SU-DHL-6 (cell line): ENCODE results near the gene MB.

Experiments used
- H2AFZ ChIP-seq: fragments of 200-600 bp; sonication (generic); 2 replicates; pipeline ENCODE4 v1.6.1; 2014; ENCODE audit warnings: low read depth, mild to moderate bottlenecking, moderate library complexity, mixed read lengths, antibody characterized with exemption, low read length; ENCODE audit not compliant: severe bottlenecking
- H3F3A ChIP-seq: fragments of 200-600 bp; shearing (Covaris generic); 2 replicates; pipeline ENCODE4 v1.6.0; 2016; ENCODE audit warnings: antibody characterized with exemption, mild to moderate bottlenecking; ENCODE audit not compliant: insufficient read depth
- H3K27ac ChIP-seq: fragments of 200-600 bp; sonication (generic); 2 replicates; pipeline ENCODE4 v1.5.1; 2016; ENCODE audit warnings: low read depth, mild to moderate bottlenecking, low read length, moderate library complexity, mixed read lengths
- H3K27me3 ChIP-seq: fragments of 200-600 bp; sonication (generic), shearing (Covaris generic); 2 replicates; pipeline ENCODE4 v1.6.0; 2014; ENCODE audit warnings: mild to moderate bottlenecking, low read length
- H3K36me3 ChIP-seq: fragments of 200-600 bp; sonication (generic); 2 replicates; pipeline ENCODE4 v1.6.1; 2014; ENCODE audit warnings: mild to moderate bottlenecking, low read length, mixed read lengths
- H3K4me2 ChIP-seq: fragments of 300-600, 200-600 bp; shearing (Covaris generic), sonication (generic); 2 replicates; pipeline ENCODE4 v1.6.0; 2014; ENCODE audit warnings: low read length, low read depth, mild to moderate bottlenecking; ENCODE audit not compliant: poor library complexity, severe bottlenecking
- H3K4me3 ChIP-seq: fragments of 200-600 bp; sonication (generic); 2 replicates; pipeline ENCODE4 v1.5.1; 2014; ENCODE audit warnings: antibody characterized with exemption, low read length, mild to moderate bottlenecking, mixed read lengths; ENCODE audit not compliant: insufficient read depth, poor library complexity, severe bottlenecking
- H3K79me2 ChIP-seq: fragments of 200-600 bp; sonication (generic); 2 replicates; pipeline ENCODE4 v1.6.1; 2014; ENCODE audit warnings: mild to moderate bottlenecking, low read length, moderate library complexity; ENCODE audit not compliant: insufficient read depth
- H3K9ac ChIP-seq: fragments of 200-600 bp; sonication (generic); 2 replicates; pipeline ENCODE4 v1.7.0; 2014; ENCODE audit warnings: mild to moderate bottlenecking, low read length
- H3K9me2 ChIP-seq: fragments of 200-600 bp; sonication (generic); replicated peaks from 2 replicates; pipeline ENCODE4 v1.6.1; 2014; ENCODE audit warnings: low read length; ENCODE audit not compliant: insufficient read depth
- H3K9me3 ChIP-seq: fragments of 200-600 bp; sonication (generic); 2 replicates; pipeline ENCODE4 v1.6.1; 2014; ENCODE audit warnings: low read length, mixed read lengths; ENCODE audit not compliant: insufficient read depth
- H4K20me1 ChIP-seq: fragments of 200-600 bp; sonication (generic); 2 replicates; pipeline ENCODE4 v1.6.1; 2014; ENCODE audit warnings: low read depth, mild to moderate bottlenecking, antibody characterized with exemption, low read length, moderate library complexity, mixed read lengths
- EZH2phosphoT487 ChIP-seq: fragments of 200-600 bp; sonication (generic), shearing (Covaris generic); conservative IDR thresholded peaks from 2 replicates; pipeline ENCODE4 v1.6.1; 2018; ENCODE audit warnings: mild to moderate bottlenecking, antibody characterized with exemption, low read length, moderate library complexity, mixed read lengths
- TF ChIP-seq, protein P1 (sequence below): fragments of 200-600 bp; sonication (generic); IDR thresholded peaks from one replicate; pipeline ENCODE4 v1.5.1; 2017; ENCODE audit warnings: antibody characterized with exemption, mild to moderate bottlenecking, low read length, moderate library complexity; ENCODE audit not compliant: insufficient read depth, poor library complexity, severe bottlenecking

The MB gene

DNA sequence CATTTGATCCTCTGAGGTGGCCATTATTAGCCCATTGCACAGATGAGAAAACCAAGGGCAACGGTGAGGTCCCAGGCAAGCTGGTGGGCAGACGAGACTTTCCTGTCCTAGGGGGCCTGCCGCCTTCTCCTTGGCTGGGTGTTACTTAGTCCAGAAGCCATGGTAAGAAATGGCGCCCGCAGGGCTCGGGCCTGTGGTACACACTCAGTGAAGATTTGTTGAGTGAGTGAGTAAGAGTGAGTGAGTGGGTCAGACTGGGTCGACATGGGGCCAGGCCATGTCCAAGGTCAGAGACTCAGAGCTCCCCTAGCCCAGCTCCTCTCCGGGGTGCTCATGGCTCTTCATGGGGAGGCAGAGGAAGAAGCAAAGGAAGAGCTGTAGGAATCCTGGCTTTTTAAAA is 40.5 kb downstream of the MB start:
- no peaks in the 10 kb centered on the region for H3K27me3 ChIP-seq
- no peaks in the 10 kb centered on the region for H3K9me2 ChIP-seq
- TF ChIP-seq, protein P1, sequence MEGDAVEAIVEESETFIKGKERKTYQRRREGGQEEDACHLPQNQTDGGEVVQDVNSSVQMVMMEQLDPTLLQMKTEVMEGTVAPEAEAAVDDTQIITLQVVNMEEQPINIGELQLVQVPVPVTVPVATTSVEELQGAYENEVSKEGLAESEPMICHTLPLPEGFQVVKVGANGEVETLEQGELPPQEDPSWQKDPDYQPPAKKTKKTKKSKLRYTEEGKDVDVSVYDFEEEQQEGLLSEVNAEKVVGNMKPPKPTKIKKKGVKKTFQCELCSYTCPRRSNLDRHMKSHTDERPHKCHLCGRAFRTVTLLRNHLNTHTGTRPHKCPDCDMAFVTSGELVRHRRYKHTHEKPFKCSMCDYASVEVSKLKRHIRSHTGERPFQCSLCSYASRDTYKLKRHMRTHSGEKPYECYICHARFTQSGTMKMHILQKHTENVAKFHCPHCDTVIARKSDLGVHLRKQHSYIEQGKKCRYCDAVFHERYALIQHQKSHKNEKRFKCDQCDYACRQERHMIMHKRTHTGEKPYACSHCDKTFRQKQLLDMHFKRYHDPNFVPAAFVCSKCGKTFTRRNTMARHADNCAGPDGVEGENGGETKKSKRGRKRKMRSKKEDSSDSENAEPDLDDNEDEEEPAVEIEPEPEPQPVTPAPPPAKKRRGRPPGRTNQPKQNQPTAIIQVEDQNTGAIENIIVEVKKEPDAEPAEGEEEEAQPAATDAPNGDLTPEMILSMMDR: no peak
- no peak for TF ChIP-seq EZH2phosphoT487
- no peak overlapping the region for H3K4me3 ChIP-seq
- H2AFZ ChIP-seq: no peak overlapping the region
- H3F3A ChIP-seq: no peaks in the 10 kb centered on the region
- no peaks in the 10 kb centered on the region for H3K79me2 ChIP-seq
- no peak overlapping the region for H3K4me2 ChIP-seq
- H3K9me3 ChIP-seq: no peaks in the 10 kb centered on the region
- no peaks in the 10 kb centered on the region for H4K20me1 ChIP-seq
- H3K27ac ChIP-seq: no peak overlapping the region
- H3K36me3 ChIP-seq: no peaks in the 10 kb centered on the region
- H3K9ac ChIP-seq: no peak overlapping the region

- H3K9me2 ChIP-seq: no peaks in the 10 kb centered on the region
- no peaks in the 10 kb centered on the region for H4K20me1 ChIP-seq
- H3K4me3 ChIP-seq: no peak overlapping the region
- no peak overlapping the region for H3K4me2 ChIP-seq
- no peak overlapping the region for H2AFZ ChIP-seq
- H3K9ac ChIP-seq: no peak overlapping the region
- no peaks in the 10 kb centered on the region for H3K9me3 ChIP-seq
- no peaks in the 10 kb centered on the region for H3K79me2 ChIP-seq
- H3K27ac ChIP-seq: no peak overlapping the region
- no peaks in the 10 kb centered on the region for H3F3A ChIP-seq
- TF ChIP-seq, protein P1: no peak
- TF ChIP-seq EZH2phosphoT487: no peak
- H3K27me3 ChIP-seq: no peaks in the 10 kb centered on the region
- H3K36me3 ChIP-seq: no peaks in the 10 kb centered on the region
Observed at GRCh38 chr22:35575116-35575748, 41.9 kb downstream of the MB start.

- H3K9me3 ChIP-seq: no peaks in the 10 kb centered on the region
- no peaks in the 10 kb centered on the region for H3F3A ChIP-seq
- H3K9me2 ChIP-seq: no peaks in the 10 kb centered on the region
- H3K9ac ChIP-seq: no peak overlapping the region
- no peak overlapping the region for H2AFZ ChIP-seq
- H3K36me3 ChIP-seq: no peaks in the 10 kb centered on the region
- H3K79me2 ChIP-seq: no peaks in the 10 kb centered on the region
- H3K27ac ChIP-seq: no peak overlapping the region
- TF ChIP-seq EZH2phosphoT487: no peak
- TF ChIP-seq, protein P1: no peak
- no peaks in the 10 kb centered on the region for H3K27me3 ChIP-seq
- no peak overlapping the region for H3K4me2 ChIP-seq
- H4K20me1 ChIP-seq: no peaks in the 10 kb centered on the region
- no peak overlapping the region for H3K4me3 ChIP-seq
Observed at GRCh38 chr22:35572556-35572955, 44.6 kb downstream of the MB start.
